Thyroid gland (tissue), 4 donors: Measurements from ENCODE around the gene ATP10B. TPM values are rescaled to one million over a fixed set of nuclear protein-coding genes. Genes with fewer than 3 reads are reported as not detected.

Experiments used
- DNase-seq, 2 donors: peaks; one replicate each; pipeline ENCODE4 v3.0.0-alpha.2; 2019
- H3K27ac ChIP-seq, 3 donors: fragments of 200-600 bp; sonication (generic); 1 replicate in 2 of 3; 2 replicates in 1 of 3; pipeline ENCODE4 v1.5.1; 2016 to 2019; ENCODE audit warnings: mild to moderate bottlenecking in 1 of 3, moderate library complexity in 1 of 3
- H3K27me3 ChIP-seq: fragments of 200-600 bp; sonication (generic); one replicate; pipeline ENCODE4 v1.5.1; 2019
- H3K36me3 ChIP-seq, 2 donors: fragments of 200-600 bp; sonication (generic); one replicate each; pipeline ENCODE4 v1.5.1; 2016 to 2019
- H3K4me1 ChIP-seq, 2 donors: fragments of 200-600 bp; sonication (generic); one replicate each; pipeline ENCODE4 v1.5.1; 2017 to 2019
- H3K4me3 ChIP-seq, 3 donors: fragments of 200-600 bp; sonication (generic); replicated peaks in 1 of 3; 1 replicate in 2 of 3; 2 replicates in 1 of 3; pipeline ENCODE4 v1.5.1; 2016; ENCODE audit warnings: mild to moderate bottlenecking in 1 of 3
- H3K9me3 ChIP-seq: fragments of 200-600 bp; sonication (generic); one replicate; pipeline ENCODE4 v1.5.1; 2017
- POLR2A ChIP-seq, 2 donors: fragments of 450-650 bp; IDR thresholded peaks; one replicate each; pipeline ENCODE4 v1.6.1; 2017; ENCODE audit warnings: antibody characterized with exemption in 2 of 2, mild to moderate bottlenecking in 2 of 2, moderate library complexity in 1 of 2
- WGBS, 2 donors: methylation state at CpG; one replicate each; pipeline ENCODE4 v1.1.5; 2017; 5-methylcytosine and 5-hydroxymethylcytosine counted together
- intact Hi-C: fragments of 100-400 bp; cut with DNase I; formaldehyde crosslinking; loops from one replicate; pipeline ENCODE4 v1.15.1; 2023
- total RNA-seq, 4 donors: library from RNA; depleted of rRNA; stranded (reverse); fragments of >200 nt; gene quantifications; one replicate each; pipeline ENCODE4 v1.2.3, GENCODE V29; 2016
- TF ChIP-seq, protein P1 (sequence below), 6 experiments: fragments of 200-600 bp in 3 of 6; fragments of 450-650 bp in 3 of 6; sonication (generic) in 3 of 6; IDR thresholded peaks; one replicate each; pipeline ENCODE4 v1.5.1; 2016 to 2019; ENCODE audit warnings: antibody characterized with exemption in 6 of 6, mild to moderate bottlenecking in 2 of 6, inconsistent platforms in 1 of 6, moderate library complexity in 1 of 6

The ATP10B gene
- total RNA-seq, 4 donors from 2014 or later: 0.13 to 0.42 (median 0.15) TPM; not detected in 1

DNA sequence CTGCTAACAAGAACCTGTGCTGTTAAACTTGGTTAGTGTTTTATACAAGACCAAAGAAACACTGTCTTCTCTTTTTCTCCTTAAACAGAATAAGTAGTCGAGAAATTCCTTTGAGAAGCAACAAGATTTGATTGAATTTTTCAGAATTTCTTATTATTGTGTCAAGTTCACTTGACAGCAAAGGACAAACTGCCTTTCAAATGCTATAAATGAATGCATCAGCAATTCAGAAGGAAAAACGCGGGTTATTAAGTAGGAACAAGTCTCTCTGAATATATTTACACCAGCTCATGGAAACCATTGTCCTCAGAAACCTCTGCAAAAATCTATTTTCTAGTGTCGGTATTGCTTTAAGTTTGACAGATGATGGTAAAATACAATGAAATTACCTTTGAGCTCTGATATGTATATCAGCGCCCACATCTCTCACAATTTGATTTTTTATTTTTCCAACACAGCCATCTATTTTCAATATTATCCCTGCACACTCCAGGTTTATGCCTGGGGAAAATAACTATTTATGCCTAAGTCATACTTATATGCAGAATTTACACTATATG is 4.4 kb downstream of the ATP10B start:
- no peaks in the 10 kb centered on the region for H3K4me1 ChIP-seq
- no peak overlapping the region for H3K4me3 ChIP-seq
- TF ChIP-seq, protein P1, sequence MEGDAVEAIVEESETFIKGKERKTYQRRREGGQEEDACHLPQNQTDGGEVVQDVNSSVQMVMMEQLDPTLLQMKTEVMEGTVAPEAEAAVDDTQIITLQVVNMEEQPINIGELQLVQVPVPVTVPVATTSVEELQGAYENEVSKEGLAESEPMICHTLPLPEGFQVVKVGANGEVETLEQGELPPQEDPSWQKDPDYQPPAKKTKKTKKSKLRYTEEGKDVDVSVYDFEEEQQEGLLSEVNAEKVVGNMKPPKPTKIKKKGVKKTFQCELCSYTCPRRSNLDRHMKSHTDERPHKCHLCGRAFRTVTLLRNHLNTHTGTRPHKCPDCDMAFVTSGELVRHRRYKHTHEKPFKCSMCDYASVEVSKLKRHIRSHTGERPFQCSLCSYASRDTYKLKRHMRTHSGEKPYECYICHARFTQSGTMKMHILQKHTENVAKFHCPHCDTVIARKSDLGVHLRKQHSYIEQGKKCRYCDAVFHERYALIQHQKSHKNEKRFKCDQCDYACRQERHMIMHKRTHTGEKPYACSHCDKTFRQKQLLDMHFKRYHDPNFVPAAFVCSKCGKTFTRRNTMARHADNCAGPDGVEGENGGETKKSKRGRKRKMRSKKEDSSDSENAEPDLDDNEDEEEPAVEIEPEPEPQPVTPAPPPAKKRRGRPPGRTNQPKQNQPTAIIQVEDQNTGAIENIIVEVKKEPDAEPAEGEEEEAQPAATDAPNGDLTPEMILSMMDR (IDR thresholded peaks at IDR 0.05): no peak
- no peak for TF ChIP-seq POLR2A (IDR thresholded peaks at IDR 0.05)
- no peak for DNase-seq
- H3K27me3 ChIP-seq: no peaks in the 10 kb centered on the region
- 86% methylated on average over 5 of the region's 5 CpGs for WGBS, 2 donors
- no peaks in the 10 kb centered on the region for H3K9me3 ChIP-seq
- intact Hi-C loops: no loop called here
- H3K36me3 ChIP-seq: no peaks in the 10 kb centered on the region
- H3K27ac ChIP-seq: no peak overlapping the region

DNA sequence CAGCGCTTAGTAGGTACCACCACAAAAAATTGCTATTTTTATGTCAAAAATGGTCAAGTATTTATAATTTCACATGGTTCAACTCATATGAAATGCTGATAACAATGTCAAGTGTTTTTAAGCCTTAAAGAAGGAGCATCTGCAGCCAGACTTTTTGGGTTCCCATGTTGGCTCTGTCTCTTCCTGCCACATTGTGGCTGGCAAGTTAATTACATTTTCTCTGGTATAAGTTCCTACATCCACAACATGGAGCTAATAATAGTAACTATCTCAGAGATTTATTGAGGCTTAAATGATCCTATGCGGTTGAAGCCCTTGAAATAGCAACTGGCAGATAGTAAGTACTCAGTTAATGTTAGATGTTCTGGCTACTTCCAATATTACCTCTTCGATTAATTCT is 5.4 kb downstream of the ATP10B start:
- TF ChIP-seq, protein P1 (IDR thresholded peaks at IDR 0.05): no peak
- no peak for DNase-seq
- no peaks in the 10 kb centered on the region for H3K9me3 ChIP-seq
- no peak overlapping the region for H3K27ac ChIP-seq
- no peaks in the 10 kb centered on the region for H3K4me1 ChIP-seq
- WGBS, 2 donors: 85 to 92% methylated on average over 3 of the region's 3 CpGs
- H3K27me3 ChIP-seq: no peaks in the 10 kb centered on the region
- no peaks in the 10 kb centered on the region for H3K36me3 ChIP-seq
- intact Hi-C loops: no loop called here
- no peak overlapping the region for H3K4me3 ChIP-seq

DNA sequence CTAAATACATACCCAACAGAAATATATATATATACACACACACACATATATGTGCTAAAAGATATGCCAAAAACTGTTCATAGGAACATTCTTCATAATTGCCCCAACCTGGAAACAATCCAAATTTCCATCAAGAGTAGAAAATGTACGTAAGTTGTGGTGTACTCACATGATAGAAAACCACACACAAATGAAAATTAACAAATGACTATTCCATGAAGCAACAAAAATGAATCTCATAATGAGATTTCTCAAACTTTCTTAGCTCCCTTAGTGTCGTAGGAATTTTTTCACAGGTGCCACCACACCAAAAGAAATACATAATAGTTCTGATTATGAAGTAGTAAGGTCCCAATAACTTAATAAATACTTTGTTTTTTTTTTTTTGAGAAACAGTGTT is 7.8 kb downstream of the ATP10B start:
- H3K27me3 ChIP-seq: no peaks in the 10 kb centered on the region
- H3K9me3 ChIP-seq: no peaks in the 10 kb centered on the region
- 83 to 87% methylated on average over 2 of the region's 2 CpGs for WGBS, 2 donors
- H3K4me1 ChIP-seq: no peaks in the 10 kb centered on the region
- DNase-seq: no peak
- TF ChIP-seq, protein P1 (IDR thresholded peaks at IDR 0.05): no peak
- TF ChIP-seq POLR2A (IDR thresholded peaks at IDR 0.05): no peak
- no peak overlapping the region for H3K4me3 ChIP-seq
- H3K27ac ChIP-seq: no peak overlapping the region
- intact Hi-C loops: no loop called here
- H3K36me3 ChIP-seq: no peaks in the 10 kb centered on the region

DNA sequence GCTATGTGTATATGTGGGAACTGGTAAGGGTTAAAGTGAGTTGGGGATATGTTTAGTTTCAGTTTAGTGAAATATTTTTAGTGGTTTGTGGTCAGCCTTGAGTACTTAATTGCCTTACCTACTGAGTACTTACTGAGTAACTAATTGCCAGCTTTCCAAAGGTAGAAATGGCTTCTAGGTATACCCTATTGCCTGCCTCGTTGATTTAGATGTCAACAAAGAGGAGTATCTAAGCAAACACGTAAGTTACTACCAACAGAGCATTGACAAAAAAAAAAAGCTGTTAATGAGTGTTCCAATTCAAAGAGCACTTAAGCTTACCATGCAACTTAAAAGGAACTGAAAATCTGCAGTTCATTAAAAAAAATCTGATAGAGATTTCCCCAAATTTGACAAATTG is 8.8 kb downstream of the ATP10B start:
- no peak overlapping the region for H3K27ac ChIP-seq
- no peak for TF ChIP-seq POLR2A (IDR thresholded peaks at IDR 0.05)
- TF ChIP-seq, protein P1 (IDR thresholded peaks at IDR 0.05): no peak
- DNase-seq: no peak
- no peak overlapping the region for H3K4me3 ChIP-seq
- WGBS, 2 donors: 28 to 44% methylated on average over 2 of the region's 2 CpGs
- H3K27me3 ChIP-seq: no peaks in the 10 kb centered on the region
- no peaks in the 10 kb centered on the region for H3K36me3 ChIP-seq
- H3K4me1 ChIP-seq: no peaks in the 10 kb centered on the region
- intact Hi-C loops: no loop called here
- H3K9me3 ChIP-seq: no peaks in the 10 kb centered on the region

DNA sequence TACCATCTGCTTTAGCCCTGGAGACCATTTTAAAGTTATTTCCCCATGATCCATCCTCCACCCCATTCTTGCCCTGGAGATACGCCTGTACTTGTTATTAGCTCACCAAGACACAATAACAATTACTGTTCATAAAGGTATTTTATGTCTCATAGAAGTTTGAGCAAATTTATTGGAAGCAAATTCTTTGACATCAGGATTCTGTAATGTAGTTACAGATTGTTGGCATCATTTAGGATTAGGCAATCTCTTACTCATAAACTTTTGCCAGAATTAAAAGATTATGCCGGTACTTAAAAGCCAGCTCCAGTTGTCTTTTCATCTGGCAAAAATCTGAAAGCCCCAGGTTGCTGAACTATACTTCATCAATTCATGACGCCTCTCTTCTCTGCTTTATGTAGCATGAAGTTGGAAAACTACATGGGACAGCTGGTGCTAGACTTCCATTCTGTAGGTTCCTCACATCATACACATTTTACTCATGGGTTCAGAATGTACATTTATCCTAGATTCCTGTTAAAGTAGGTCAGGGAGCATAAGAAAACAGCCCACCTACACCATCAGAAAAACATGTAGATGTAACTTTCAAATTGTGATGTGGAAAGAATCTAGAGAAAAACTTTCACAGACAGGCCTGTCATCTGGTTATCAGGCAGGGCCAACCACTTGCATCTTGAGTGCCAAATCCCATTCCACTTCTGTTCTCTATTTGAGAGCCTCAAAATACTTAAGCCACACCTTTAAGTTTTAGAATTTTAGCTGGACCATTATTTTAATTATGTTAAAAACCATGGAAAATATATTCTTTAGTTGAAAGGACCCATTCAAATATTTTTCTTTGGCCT is 14.0 kb downstream of the ATP10B start:
- Histone ChIP-seq H3K4me3 (no peak overlapping the region), H3K36me3 (no peaks in the 10 kb centered on the region), H3K4me1 (no peaks in the 10 kb centered on the region), H3K27ac (no peak overlapping the region), H3K9me3 (no peaks in the 10 kb centered on the region), H3K27me3 (no peaks in the 10 kb centered on the region)
- no peak for DNase-seq
- TF ChIP-seq, protein P1 (IDR thresholded peaks at IDR 0.05): no peak
- no peak for TF ChIP-seq POLR2A (IDR thresholded peaks at IDR 0.05)
- 81 to 94% methylated on average over 3 of the region's 3 CpGs for WGBS, 2 donors
- intact Hi-C loops: no loop called here
